Measurements from ENCODE around the gene PARP1. TPM values are rescaled to one million over a fixed set of nuclear protein-coding genes. Genes with fewer than 3 reads are reported as not detected.

PARP1 gene
- polyA plus RNA-seq, 3 donors = 17.7 to 30.0 (median 23.3) TPM

GRCh38 chr1:226314055-226314454 is 93.8 kb downstream of the PARP1 start:
- no peak overlapping the region for H3K27ac ChIP-seq (ENCODE audit: low read depth in 1 of 2, low read length in 2 of 2)
- H3K79me2 ChIP-seq (ENCODE audit: insufficient read depth, low read length) = no peaks in the 10 kb centered on the region
- no peak overlapping the region for H2AFZ ChIP-seq (ENCODE audit: insufficient read depth, low read depth, low read length, poor library complexity, severe bottlenecking)
- no peak for DNase-seq
- H3K4me2 ChIP-seq (replicated peaks; ENCODE audit: extremely low read depth, low read length, poor library complexity, severe bottlenecking) = no peak overlapping the region
- H3K9me3 ChIP-seq (replicated peaks in 1 of 2; ENCODE audit: control insufficient read depth in 1 of 2, insufficient read depth in 1 of 2, low read length in 2 of 2) = no peaks in the 10 kb centered on the region
- H3K27ac Mint-ChIP-seq = no peak overlapping the region
- peaks cover 7 to 14% of the 10 kb centered on the region in 2 donors for H3K4me1 ChIP-seq (ENCODE audit: control insufficient read depth in 1 of 2, insufficient read depth in 2 of 2, low read length in 2 of 2)
- intact Hi-C loops (cut with micrococcal nuclease) = no loop called here
- no peaks in the 10 kb centered on the region for H3K36me3 ChIP-seq (replicated peaks in 1 of 2; ENCODE audit: control insufficient read depth in 1 of 2, insufficient read depth in 2 of 2, low read length in 2 of 2)
- no peaks in the 10 kb centered on the region for H4K20me1 ChIP-seq (ENCODE audit: insufficient read depth, low read length)
- peaks cover 0 to 3% (median 2%) of the 10 kb centered on the region in 7 donors for H3K9me3 Mint-ChIP-seq
- H3K36me3 Mint-ChIP-seq = no peaks in the 10 kb centered on the region
- no peak overlapping the region for H3K4me3 ChIP-seq (replicated peaks in 1 of 3; ENCODE audit: low read depth in 2 of 3, low read length in 3 of 3)
- H3K9ac ChIP-seq (ENCODE audit: insufficient read depth, low read length, poor library complexity, severe bottlenecking) = no peak overlapping the region
- H3K4me1 Mint-ChIP-seq = peaks cover 13% of the 10 kb centered on the region
- H3K4me3 Mint-ChIP-seq = no peak overlapping the region
- H3K27me3 ChIP-seq (ENCODE audit: control insufficient read depth in 2 of 2, insufficient read depth in 2 of 2, low read length in 2 of 2) = peaks cover 0 to 3% of the 10 kb centered on the region in 2 donors
- TF ChIP-seq CTCF (IDR thresholded peaks at IDR 0.05) = no peak
- peaks cover 2 to 9% (median 9%) of the 10 kb centered on the region in 3 donors for H3K27me3 Mint-ChIP-seq (ENCODE audit: low read depth in 3 of 3)

GRCh38 chr1:226312065-226312464 is 95.8 kb downstream of the PARP1 start:
- Histone ChIP-seq H3K79me2 (ENCODE audit: insufficient read depth, low read length) (peaks cover 19% of the 10 kb centered on the region), H3K9me3 (replicated peaks in 1 of 2; ENCODE audit: control insufficient read depth in 1 of 2, insufficient read depth in 1 of 2, low read length in 2 of 2) (no peaks in the 10 kb centered on the region), H4K20me1 (ENCODE audit: insufficient read depth, low read length) (no peaks in the 10 kb centered on the region), H2AFZ (ENCODE audit: insufficient read depth, low read depth, low read length, poor library complexity, severe bottlenecking) (no peak overlapping the region), H3K27ac (ENCODE audit: low read depth in 1 of 2, low read length in 2 of 2) (no peak overlapping the region), H3K4me1 (ENCODE audit: control insufficient read depth in 1 of 2, insufficient read depth in 2 of 2, low read length in 2 of 2) (peaks cover 12 to 20% of the 10 kb centered on the region in 2 donors), H3K27me3 (ENCODE audit: control insufficient read depth in 2 of 2, insufficient read depth in 2 of 2, low read length in 2 of 2) (peaks cover 0 to 3% of the 10 kb centered on the region in 2 donors), H3K4me3 (replicated peaks in 1 of 3; ENCODE audit: low read depth in 2 of 3, low read length in 3 of 3) (no peak overlapping the region), H3K36me3 (replicated peaks in 1 of 2; ENCODE audit: control insufficient read depth in 1 of 2, insufficient read depth in 2 of 2, low read length in 2 of 2) (no peaks in the 10 kb centered on the region), H3K9ac (ENCODE audit: insufficient read depth, low read length, poor library complexity, severe bottlenecking) (no peak overlapping the region), H3K4me2 (replicated peaks; ENCODE audit: extremely low read depth, low read length, poor library complexity, severe bottlenecking) (no peak overlapping the region)
- intact Hi-C loops (cut with micrococcal nuclease) = no loop called here
- Mint-ChIP-seq H3K4me3 (no peak overlapping the region), H3K9me3 (peaks cover 0 to 2% (median 0%) of the 10 kb centered on the region in 7 donors), H3K36me3 (no peaks in the 10 kb centered on the region), H3K4me1 (peaks cover 19% of the 10 kb centered on the region), H3K27ac (no peak overlapping the region), H3K27me3 (ENCODE audit: low read depth in 3 of 3) (peaks cover 2 to 9% (median 6%) of the 10 kb centered on the region in 3 donors)
- no peak for TF ChIP-seq CTCF (IDR thresholded peaks at IDR 0.05)
- no peak for DNase-seq
- WGBS (ENCODE audit: insufficient coverage) = no CpG with 5 or more reads among the region's 2 CpGs

All from CD14-positive monocyte (primary cell).